HG02588 (cell line): ENCODE results near the gene CD9.

ENCODE experiments used
- ATAC-seq: cut with Tn5 transposase; IDR thresholded peaks from one replicate; pipeline ENCODE4 v1.9.1; 2021; ENCODE audit warnings: mild to moderate bottlenecking, moderate library complexity; ENCODE audit not compliant: unreplicated experiment

Gene CD9

GRCh38 chr12:6216581-6216980 lies 16.4 kb downstream of the CD9 start:
- ATAC-seq = no peak

DNA sequence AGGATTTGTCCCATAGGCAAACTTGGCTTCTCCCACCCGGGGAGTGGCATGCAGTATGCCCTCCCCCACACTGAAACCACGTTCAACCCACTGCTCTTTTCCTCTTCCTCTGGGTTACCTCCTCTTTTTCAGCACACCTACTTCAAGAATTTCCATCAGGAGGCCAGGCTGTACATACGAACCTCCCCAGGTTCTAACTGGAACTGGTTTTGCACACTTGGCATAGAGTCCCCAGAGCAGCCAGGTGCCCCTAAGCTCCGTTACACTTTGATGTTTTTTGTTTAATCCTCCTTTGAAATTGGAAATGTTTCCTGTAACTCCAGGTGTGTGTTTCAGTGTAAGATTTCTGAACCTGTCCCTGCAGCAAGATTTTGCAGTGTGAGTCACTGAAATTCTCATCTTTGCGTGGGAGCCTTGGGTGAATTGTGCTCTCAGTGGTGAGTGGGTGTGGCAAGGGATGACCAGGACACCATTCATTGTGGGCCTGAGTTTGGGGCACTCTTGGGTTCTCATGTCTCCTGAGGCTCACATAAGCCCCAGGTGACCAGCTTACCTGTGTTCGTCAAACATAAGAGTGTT lies 18.2 kb downstream of the CD9 start:
- ATAC-seq = no peak

DNA sequence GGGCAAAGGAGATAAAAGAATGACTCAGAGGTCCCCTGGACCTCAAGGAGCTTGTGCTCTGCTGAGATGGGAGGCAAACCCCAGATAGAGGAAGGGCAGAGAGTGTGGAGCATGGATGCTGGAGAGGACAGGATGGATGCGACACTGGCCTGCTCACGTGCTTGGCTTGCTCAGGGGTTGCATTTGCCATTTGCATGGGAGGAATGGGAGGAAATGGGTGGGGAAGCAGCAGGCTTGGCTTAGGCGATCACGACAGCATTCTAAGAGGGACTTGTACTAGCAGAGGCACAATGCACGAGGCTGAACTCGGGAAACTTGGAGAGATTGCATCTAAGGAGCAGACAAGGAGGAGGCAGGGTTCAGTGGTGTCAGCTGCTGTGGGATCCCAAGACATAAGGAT lies 19.8 kb downstream of the CD9 start:
- no peak for ATAC-seq

GRCh38 chr12:6221146-6221545 lies 20.9 kb downstream of the CD9 start:
- no peak for ATAC-seq

DNA sequence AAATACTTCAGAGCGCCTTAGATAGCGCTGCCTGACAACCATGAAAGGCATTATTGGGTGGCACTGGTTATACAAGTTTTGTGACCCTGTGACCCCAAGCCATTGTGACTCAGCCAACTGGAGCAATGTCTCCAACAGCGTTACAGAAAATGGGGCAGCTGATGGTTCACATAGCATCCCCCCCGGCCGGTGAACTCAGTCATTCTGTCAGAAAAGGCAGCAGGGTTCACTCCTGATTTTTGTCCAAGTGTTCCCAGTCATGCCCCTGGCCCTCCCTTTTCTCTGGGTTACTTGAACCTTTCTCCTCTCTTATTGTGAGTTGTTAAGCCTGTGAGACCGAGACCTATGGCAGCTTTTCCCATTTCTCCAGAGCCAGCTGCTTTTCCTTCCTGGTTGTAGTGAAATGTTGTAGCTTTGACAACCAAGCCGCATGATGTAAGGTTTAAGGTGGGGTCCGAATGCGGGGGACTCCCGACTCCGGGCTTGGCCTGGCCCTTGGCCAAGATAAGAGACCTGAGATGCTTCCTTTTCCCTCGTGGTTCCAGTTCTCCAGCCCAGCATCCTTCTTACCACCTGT lies 22.0 kb downstream of the CD9 start:
- no peak for ATAC-seq

- ATAC-seq = no peak
Measured at GRCh38 chr12:6223545-6223944, 23.3 kb downstream of the CD9 start.

GRCh38 chr12:6224550-6224949 lies 24.4 kb downstream of the CD9 start:
- no peak for ATAC-seq

DNA sequence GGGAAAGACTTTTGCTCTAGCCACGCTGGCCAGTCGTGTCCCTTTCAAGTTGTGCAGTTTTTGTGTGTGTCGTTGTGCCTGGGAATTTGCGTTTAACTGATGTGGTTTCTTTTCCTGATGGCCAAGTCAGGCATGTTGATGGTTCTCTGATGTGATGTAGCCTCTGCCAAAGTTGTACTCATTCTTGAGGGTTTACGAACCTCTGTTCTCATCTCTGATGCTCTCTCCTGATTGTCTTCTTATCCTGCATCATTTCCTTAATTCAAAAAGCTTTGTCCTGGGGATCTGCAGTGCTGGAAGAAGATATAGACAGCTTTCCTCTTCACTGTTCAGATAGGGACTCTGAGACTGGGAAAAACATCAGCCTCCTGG lies 25.4 kb downstream of the CD9 start:
- no peak for ATAC-seq

- ATAC-seq = no peak
Measured at GRCh38 chr12:6226002-6226678, 25.9 kb downstream of the CD9 start.

DNA sequence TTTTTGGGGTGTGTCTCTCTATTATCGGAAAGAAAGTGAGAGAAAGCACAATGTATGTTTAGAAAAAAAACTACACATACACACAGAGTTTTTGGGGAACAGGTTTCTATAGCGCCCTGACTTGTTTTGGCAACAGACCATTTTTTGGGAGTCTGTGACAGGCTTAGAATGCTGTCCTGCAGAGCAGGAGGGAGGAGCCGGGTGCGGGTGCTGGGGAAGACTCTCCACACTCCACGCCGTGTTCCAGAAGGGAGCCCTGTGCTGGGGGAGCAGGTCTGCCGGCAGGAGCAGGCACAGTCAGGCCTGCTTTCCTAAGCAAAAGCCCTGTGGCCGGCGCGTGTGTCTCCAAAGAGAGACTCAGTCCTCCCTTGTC lies 26.5 kb downstream of the CD9 start:
- ATAC-seq = no peak

DNA sequence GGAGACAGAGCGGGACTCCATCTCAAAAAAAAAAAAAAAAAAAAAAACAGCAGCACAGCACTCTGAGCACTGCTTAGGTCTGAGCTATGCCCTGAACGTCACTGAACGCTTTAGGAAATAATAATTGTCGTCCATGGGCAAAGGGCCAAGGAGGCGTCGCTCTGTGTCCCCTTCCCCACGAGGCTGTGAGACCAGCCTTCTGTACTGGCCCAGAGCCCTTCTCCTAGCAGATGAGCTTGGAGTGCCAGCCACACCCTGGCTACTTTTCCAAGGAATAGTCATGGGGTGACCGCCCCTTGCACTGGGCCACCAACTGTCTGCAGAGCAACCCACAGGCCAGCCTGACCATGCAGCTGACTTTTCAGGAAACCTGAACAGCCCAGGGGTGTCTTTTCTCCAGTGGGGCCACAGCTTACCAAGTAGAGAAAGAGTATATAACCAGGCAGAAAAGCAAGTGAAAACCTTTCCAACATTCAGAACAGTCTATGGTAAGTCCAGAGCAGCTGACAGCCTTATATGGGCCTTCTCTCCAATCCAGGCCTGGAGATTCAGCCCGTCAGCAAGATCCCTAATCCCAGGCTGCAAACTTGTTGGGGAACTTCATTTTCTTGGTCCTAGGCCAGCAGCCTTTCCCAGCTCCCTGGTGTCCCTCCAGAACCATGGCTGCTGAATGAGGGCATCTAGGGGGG lies 28.5 kb downstream of the CD9 start:
- no peak for ATAC-seq

- ATAC-seq = no peak
Measured at GRCh38 chr12:6229224-6230218, 29.3 kb downstream of the CD9 start.

DNA sequence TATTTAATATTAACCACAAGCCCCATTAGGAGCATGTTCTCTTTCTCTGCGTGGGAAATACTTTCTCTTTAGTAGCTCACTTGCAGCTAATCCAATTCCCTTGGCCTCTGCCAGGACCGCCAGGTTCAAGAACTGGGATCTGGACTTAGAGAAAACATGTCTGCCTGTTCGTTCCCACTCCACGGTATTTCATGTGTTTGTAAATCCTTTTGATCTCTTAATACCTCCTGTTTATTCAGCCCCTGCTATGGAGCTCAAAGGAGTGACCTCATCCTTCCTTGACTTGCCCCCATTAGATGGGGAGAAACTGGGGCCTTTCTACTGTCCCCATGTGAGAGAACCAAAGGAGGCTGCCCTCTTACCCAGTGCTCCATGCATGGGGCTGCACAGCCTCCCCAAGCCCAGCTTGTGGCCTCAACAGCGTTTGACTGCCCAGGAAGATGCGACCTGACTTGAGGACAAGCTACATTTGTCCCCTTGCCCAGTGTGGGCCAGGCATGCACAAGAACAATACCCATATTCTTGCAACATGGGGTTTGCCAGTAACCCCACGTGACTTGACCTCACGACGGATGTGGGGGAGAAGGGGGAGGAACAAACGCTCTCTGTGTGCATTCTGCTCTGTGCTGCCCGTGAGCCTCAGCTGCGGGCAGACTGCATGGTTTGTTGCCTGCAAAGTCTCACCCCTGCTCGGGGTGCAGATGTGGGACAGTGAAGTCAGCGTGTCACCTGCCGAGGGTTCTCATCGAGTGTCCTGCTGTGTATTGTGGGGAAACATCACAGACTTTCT lies 30.3 kb downstream of the CD9 start:
- no peak for ATAC-seq

DNA sequence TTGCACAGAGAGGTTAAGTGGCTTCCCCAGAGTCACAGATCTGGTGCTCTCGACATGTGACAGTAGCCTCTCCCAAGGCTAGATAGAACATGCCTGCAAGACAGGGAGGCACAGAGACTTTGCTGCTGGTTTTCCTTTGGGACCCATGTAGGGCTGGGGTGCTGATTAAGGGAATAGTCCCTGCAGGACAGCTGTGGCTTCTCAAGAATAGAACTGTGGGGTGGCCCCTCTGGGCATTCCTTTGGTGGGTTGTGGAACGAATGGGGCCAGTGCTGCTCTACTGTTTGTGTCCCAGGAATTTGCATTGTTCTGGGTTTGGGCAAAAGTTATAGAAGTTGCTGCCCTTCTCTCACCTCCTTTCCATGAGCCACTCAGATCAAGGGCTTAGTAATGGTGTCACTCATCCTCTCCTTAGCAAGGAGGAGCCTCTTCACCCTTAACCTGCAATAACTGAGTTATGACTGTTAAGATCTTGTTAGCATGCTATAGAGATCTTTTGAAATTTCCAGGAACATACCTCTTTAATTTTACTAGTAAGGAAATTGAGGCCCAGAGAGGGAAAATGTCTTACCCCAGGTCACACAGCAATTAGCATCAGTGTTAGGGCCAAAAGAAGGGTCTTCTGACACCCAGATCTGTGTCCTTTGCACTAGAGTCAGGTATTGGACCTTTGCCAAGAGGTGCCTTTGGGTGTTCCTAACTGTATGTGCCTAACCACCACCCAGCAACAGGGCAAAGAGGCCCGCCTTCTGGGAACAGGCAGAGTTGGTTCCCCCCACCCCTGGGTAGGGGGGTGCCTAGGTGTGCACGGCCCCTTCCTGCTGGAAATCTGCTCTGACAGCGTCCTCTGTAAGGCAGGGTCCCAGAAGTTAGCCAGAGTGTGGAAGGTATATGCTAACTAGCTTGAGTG lies 31.4 kb downstream of the CD9 start:
- no peak for ATAC-seq

DNA sequence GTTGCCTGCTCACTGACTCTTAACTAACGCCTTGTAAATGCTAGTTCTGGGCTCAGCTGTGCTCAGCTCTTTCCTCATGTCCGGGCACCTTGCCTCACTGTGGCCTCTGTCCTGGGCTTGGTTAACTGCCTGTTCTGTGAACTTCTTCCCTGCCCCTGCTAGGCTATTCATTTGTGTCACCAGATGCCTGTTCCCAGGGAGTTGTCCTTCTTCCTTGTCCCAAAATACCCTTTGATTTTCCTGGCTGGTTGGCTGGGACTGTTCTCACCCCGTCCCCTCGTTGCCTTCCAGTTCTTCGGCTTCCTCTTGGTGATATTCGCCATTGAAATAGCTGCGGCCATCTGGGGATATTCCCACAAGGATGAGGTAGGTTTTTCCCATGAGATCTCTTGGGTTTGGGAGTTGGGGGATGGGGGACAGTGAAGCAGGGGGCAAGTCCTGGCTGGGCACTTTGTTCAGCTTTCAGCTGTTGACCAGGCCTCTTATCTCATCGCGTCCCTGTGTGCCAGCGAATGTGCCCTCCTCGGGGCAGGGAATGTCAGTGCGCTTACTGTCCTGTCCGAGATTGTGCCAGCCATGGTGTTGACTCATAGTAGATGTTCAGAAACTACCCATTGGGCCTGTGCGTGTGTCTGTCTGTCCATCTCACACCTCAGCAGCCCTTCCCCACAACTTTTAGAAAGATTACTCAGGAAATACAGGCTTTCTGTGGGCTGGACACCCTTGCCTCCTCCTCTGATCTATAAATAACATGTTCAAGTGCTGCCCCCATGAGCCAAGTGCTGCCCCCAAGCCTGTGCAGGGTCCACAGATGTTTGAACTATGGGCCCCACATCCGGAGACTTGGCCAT lies 33.1 kb downstream of the CD9 start:
- no peak for ATAC-seq

DNA sequence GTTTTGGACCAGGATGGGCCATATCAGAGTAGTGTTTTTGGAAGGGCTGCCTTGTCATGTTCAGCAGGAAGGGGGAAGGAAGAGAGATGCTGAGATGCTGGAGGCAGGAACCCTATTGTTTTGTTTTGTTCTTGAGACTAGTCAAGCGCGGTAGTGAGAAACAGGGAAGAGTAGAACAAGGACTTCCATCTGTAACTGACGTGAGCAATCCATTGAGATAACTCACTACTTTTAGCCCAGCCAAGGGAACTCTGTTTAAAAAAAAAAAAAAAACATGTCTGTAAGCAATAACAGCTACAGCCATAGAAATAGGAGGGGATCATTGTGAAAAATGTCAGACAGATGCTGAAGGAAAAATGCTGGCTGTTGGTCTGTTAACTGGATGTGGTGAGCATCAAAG lies 34.0 kb downstream of the CD9 start:
- ATAC-seq = no peak

DNA sequence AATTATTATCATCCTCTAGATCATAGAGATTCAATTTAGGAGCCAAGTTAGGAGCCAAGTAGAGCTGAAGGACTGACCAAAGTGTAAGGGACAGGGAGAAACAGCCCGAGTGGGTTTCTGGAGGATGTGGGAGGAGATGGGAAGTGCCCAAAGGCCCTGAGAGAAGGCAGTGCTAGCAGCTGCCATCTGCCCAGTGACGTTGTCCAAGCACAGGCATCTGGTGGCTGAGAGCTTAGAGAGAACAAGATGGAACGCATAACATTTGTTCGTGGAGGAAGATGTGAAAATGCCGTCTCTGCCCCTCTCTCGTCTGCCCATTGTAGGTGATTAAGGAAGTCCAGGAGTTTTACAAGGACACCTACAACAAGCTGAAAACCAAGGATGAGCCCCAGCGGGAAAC lies 34.7 kb downstream of the CD9 start:
- ATAC-seq = no peak

DNA sequence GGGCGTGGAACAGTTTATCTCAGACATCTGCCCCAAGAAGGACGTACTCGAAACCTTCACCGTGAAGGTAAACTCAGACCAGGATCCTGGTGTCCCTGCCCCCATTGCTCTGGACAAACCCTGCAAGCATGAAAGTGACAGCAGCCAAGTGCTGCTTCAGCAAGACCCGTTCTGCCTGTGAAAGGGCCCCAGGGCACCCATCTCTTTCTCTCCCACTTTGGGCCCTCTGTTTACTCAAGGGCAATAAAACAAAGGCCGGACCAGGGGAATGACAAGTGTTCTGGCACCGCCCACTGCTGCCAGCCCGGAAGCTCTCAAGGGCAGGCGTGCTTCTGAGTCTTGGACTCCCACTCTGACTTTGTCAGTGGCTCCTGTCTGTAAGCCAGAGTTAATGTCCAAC lies 35.3 kb downstream of the CD9 start:
- no peak for ATAC-seq
